HG02870 (cell line): ENCODE results near the gene PRCD.
"Not testable (repeated sequence)": the region's sequence is repeated elsewhere in the genome, so short reads cannot be mapped to it uniquely, and the experiment has no call there.

Source experiments
- ATAC-seq: cut with Tn5 transposase; IDR thresholded peaks from one replicate; pipeline ENCODE4 v1.9.1; 2021; ENCODE audit warnings: mild to moderate bottlenecking, moderate library complexity; ENCODE audit not compliant: unreplicated experiment

Gene PRCD

GRCh38 chr17:76502341-76503211, 37.3 kb upstream of the PRCD start:
- ATAC-seq: no peak

DNA sequence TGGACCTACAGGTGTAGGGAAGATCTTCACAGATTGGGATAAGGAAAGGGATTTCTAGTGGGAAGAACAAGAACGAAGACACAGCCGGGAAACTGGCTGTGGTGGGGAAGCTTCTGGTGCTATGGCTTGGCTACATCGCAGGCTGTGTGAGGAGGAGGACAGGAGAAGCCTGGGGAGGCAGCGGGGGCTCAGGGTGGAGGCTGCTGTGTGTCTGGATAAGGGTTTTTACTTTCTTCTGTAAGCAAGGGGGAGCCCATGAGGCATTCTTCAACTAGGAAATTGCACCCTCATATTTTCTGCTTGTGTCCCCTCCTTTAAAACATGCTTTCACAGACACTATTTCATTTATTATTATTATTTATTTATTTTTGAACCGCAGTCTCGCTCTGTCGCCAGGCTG, 35.7 kb upstream of the PRCD start:
- ATAC-seq: no peak

GRCh38 chr17:76506408-76507345, 33.2 kb upstream of the PRCD start:
- no peak for ATAC-seq

- not testable (repeated sequence) for ATAC-seq
Observed at GRCh38 chr17:76508472-76509063, 31.3 kb upstream of the PRCD start.

GRCh38 chr17:76510831-76511244, 29.0 kb upstream of the PRCD start:
- no peak for ATAC-seq

DNA sequence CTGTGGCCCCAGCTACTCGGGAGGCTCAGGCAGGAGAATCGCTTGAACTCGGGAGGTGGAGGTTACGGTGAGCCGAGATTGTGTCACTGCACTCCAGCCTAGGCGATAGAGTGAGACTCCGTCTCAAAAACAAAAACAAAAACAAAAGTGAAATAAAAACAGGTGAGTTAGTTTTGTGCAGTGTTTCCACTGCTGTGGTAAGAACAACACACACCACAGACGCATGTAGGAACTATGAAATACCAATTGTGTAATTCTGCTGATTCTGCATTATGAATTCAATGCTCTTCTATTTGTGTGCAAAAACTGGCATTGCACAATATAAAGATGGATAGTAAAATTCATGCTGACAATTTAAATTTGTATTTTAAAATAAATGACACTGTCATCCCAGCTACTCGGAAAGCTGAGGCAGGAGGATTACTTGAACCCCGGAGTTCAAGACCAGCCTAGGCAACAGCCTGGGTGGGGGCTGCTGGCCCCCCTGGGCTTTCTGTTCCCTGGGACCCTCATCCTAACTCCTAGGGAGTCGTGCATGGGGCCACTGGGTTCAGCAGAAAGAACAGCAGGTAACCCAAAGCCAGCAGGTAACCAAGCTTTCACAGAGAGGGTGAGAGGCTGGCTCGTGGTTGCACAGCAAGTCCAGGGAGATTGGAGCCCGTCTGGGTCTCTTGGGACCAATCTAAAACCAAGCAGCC, 28.0 kb upstream of the PRCD start:
- no peak for ATAC-seq

GRCh38 chr17:76512366-76513305, 27.2 kb upstream of the PRCD start:
- no peak for ATAC-seq

DNA sequence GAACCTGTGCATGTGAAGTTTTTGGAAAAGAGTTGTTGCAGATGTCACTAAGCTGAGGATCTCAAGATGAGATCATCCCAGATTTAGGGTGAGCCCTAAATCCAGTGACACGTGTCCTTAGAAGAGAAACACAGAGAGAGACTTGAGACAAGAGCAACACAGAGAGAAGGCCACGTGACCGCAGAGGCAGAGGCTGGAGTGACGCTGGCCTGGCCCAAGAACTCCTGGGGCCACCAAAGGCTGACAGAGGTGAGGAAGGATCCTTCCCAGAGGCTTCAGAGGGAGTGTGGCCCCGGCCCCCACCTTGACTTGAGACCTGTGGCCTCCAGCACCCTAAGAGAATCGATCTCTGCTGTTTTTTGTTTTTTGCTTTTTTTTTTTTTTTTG, 26.5 kb upstream of the PRCD start:
- ATAC-seq: no peak

- ATAC-seq: not testable (repeated sequence)
Observed at GRCh38 chr17:76514355-76514754, 25.5 kb upstream of the PRCD start.

DNA sequence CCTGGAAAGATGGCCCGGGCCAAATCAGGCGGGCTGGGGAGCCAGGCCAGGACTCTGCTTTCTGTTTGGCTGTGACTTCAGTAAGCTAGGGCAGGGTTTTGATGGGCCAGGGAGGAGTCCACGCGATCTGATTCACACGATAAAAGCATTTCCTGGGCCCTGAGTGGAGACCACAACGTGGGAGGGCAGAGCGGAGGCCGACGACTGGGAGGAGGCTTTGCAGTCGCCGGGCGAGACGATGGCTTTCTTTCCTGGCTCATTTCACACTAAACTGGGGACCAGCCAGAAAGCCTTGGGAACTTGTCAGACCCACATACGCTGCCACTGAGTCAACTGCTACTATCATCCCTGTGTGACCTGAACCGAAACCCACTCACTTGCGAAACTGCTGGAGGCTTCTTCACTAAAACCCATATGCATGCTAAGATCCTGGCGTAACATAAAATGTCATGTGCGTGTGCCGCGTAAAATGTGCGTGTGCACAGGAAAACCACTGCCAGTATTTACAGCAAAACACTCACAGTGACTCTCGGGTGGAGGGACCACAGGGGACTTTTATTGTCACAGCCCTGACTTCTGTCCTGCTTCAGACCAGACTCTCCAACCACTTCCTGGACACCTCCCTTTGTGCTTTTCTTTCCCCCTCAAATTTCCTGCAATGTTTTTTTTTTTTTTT, 24.4 kb upstream of the PRCD start:
- ATAC-seq: peak; percentile 63

DNA sequence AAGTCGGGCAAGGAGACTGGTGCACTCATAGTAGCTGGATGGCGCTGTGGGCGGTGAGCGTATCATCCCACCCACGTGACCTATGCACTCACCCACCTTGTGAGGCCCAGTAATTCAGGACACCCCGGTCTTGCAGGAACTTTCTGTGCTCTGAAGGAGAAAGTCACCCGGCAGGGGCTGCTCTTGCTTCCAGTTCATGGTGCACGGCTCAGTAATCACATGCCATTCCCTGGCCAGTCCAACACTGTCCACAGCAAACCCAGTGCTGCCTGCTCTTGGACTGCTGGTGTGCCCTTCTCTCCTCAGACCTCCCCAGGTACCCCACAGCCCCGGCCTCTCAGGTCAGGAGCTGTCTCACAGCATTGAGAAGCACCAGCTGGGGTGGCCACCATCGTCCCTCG, 22.2 kb upstream of the PRCD start:
- ATAC-seq: no peak

DNA sequence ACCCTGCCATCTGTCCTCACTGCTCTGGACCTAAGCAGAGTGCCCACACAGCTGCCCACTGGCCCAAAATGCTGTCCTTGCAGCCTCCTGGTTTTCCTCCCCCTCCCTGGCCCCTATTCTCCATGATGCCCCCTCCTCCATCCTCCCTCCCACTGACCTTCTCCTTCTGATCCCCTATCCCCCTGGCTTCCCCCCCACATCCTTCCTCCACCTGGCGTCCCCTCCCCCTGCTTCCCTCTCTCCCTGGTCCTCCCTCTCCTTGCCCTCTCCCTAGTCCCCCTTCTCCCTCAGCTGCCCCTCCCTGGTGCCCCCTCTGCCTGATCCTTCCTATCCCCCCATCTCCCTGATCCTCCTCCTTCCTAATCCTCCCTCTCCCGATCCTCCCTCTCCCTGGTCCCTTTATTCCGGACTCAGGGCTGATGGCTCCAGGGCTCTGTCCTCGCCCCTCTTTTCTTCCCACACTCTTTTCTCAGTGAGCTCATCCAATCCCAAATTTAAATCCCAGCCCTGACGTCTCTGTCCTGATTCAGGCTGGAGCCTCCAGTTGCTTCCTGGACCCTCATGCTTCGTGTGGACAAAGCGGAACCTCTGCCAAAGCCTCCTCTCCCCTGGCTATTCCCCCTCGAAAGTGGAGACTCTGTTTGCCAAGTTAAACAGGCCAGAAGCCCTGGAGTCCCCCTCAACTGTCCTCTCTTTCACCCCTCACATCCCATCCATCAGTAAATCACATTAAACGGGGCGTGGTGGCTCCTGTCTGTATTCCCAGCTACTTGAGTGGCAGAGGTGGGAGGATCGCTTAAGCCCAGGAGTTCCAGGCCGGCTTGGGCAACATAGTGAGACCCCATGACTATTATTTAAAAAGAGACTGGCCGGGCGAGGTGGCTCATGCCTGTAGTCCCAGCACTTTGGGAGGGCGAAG, 20.5 kb upstream of the PRCD start:
- ATAC-seq: no peak

DNA sequence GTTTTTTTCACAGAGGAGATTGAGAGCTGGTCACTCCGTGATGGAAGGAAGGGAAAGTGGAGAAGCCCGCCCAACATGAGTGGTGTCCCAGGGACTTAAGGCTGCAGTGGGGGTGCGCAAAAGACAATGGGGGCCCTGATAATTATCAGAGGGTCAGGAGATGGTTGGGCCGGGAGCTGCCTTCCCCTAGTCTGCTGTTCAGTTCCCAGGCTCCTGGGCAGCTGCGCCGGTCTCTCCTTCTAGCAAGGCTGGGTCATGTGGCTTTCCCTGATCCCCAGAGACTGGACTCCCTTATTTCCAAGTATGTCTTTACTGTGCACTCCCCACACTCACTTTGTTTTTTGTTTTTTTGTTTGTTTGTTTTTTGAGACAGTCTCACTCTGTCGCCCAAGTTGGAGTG, 18.6 kb upstream of the PRCD start:
- ATAC-seq: no peak

DNA sequence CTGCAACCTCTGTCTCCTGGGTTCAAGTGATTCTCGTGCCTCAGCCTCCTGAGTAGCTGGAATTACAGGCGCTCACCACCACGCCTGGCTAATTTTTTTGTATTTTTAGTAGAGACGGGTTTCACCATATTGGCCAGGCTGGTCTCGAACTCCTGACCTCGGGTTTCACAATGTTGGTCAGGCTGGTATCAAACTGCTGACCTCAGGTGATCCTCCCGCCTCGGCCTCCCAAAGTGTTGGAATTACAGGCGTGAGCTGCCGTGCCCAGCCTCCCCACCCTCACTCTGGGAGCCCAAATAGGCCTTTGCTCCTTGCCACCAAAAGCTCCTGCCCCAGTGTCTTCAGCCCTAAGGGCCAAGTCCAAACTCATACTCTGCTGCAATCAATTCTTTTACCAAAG, 18.2 kb upstream of the PRCD start:
- not testable (repeated sequence) for ATAC-seq

GRCh38 chr17:76523084-76524037, 16.5 kb upstream of the PRCD start:
- ATAC-seq: no peak

- no peak for ATAC-seq
Observed at GRCh38 chr17:76524598-76525512, 15.0 kb upstream of the PRCD start.
